ENCODE results near the gene RNF114.
A peak's percentile ranks its signal among the peaks of the same experiment; 100 is the strongest.

RNF114 gene

GRCh38 chr20:50001784-50002311 lies 65.7 kb downstream of the RNF114 start:
- no peak for TF ChIP-seq CTCF (conservative IDR thresholded peaks at IDR 0.05; ENCODE audit: low read depth, low read length)
- no peak overlapping the region for H3K4me3 ChIP-seq (ENCODE audit: low read depth, low read length)
- no peak for DNase-seq (ENCODE audit: low read depth)

GRCh38 chr20:50003253-50003656 lies 67.1 kb downstream of the RNF114 start:
- DNase-seq (ENCODE audit: low read depth): peak; percentile 96

More at GRCh38 chr20:50003253-50003656, 67.1 kb downstream of the RNF114 start:
- no peak for TF ChIP-seq CTCF (conservative IDR thresholded peaks at IDR 0.05; ENCODE audit: low read depth, low read length)
- H3K4me3 ChIP-seq (ENCODE audit: low read depth, low read length): no peak overlapping the region

Data from choroid plexus epithelial cell (primary cell).